Measurements from ENCODE around the gene MARCHF7. TPM values are rescaled to one million over a fixed set of nuclear protein-coding genes. Genes with fewer than 3 reads are reported as not detected.

The MARCHF7 gene
- total and polyA plus RNA-seq, 2 of the 13 experiments (the other 11 are each of a cell fraction or from before 2014, with no cell fraction given) = 32.8 to 88.5 TPM

DNA sequence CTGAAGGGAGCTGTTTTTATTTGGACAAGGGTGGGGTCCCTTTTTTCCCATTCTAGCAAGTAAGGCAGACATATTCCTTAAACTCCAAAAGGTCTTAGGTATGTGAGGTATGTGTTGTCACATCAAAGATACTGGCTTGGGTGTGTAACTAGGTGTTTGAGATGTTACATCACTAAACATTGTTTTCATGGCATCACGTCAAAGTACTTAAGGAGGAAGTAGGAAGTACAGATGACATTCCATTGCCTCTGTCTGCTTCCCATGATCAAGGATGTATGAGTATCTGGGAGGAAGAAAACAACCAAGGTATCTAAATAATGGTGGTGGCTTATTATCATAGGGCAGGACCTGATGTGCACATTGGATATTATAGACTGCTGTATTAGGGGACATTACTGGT lies 46.4 kb downstream of the MARCHF7 start:
- intact Hi-C loops (cut with micrococcal nuclease; ENCODE audit: unreplicated experiment) (loop anchor here (5.0 kb wide), 1 partner anchor 184 kb away; no protein-coding TSS in a partner anchor), in situ Hi-C loops (cut with HindIII; ENCODE audit: extremely low pct_ligation_motif_present, low pct_unique_long_range_greater_than_20kb) (no loop called here)
- POLR2A ChIA-PET = interaction anchor here (0.6 kb wide), 1 partner anchor 144 kb away, joined by 3 read pairs; no protein-coding TSS in a partner anchor
- WGBS (ENCODE audit: low lambda C conversion rate) = 86% methylated on average over 1 of the region's 1 CpG
- Histone ChIP-seq H2AFZ (ENCODE audit: low read length) (no peak overlapping the region), H3K79me2 (ENCODE audit: insufficient read depth, low read length) (peaks cover under 1% of the 10 kb centered on the region), H3K36me3 (replicated peaks in 1 of 2; ENCODE audit: control insufficient read depth in 1 of 2, insufficient read depth in 2 of 2, low read length in 2 of 2) (peaks cover 24 to 89% of the 10 kb centered on the region in 2 experiments), H3K4me2 (ENCODE audit: low read depth, low read length) (no peak overlapping the region), H3K27me3 (ENCODE audit: control insufficient read depth in 1 of 2, insufficient read depth in 2 of 2, low read length in 2 of 2) (no peaks in the 10 kb centered on the region), H3K9me3 (ENCODE audit: low read length) (no peaks in the 10 kb centered on the region), H3K27ac (ENCODE audit: extremely low read length, insufficient read depth, low read length) (no peak overlapping the region), H3K4me3 (replicated peaks in 1 of 3; ENCODE audit: insufficient read depth in 1 of 3, low read depth in 2 of 3, low read length in 3 of 3) (no peak overlapping the region), H3K9ac (ENCODE audit: insufficient read depth, low read depth, low read length) (no peak overlapping the region), H4K20me1 (ENCODE audit: insufficient read depth, low read length) (no peaks in the 10 kb centered on the region; the same call in 1 of the 2 replicates), H3K4me1 (ENCODE audit: insufficient read depth, low read length) (no peaks in the 10 kb centered on the region)
- no peak for FAIRE-seq
- CTCF ChIA-PET (ENCODE audit: low intra/inter-chr PET ratio, low total read pairs) = no interaction called here
- DNase-seq (ENCODE audit: low spot score) = no peak
- ATAC-seq = no peak
- peak; percentile 94 for TF ChIP-seq ZNF317 (CRISPR knock-in tag; IDR thresholded peaks at IDR 0.05)
- TF ChIP-seq MTA1 (CRISPR knock-in tag; IDR thresholded peaks at IDR 0.05; ENCODE audit: borderline replicate concordance) = no peak
- peak; percentile 69 for TF ChIP-seq RBM22 (optimal IDR thresholded peaks at IDR 0.05; ENCODE audit: low read length)
- no TSS peak for BruUV-seq (replicated peaks)

DNA sequence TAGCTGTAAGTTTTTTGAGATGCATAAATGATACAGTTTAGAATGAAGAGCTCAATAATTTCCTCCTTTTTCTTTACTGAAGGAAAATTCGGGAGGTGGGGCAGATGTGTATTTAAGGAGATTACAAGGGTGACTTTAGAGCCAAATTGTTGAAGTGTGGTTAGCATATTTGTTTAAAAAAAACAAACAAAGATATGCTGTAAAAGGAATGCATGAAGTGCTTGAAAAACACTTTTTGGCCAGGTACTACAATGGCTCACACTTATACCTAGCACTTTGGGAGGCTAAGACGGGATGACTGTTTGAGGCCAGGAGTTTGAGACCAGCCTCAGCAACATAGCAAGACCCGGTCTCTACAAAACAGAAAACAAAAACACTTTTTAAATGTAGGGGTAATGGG lies 47.3 kb downstream of the MARCHF7 start:
- no peak for TF ChIP-seq NFAT5 (CRISPR knock-in tag; IDR thresholded peaks at IDR 0.05)
- no peak for TF ChIP-seq ETV5 (CRISPR knock-in tag; IDR thresholded peaks at IDR 0.05; ENCODE audit: borderline replicate concordance)
- TF ChIP-seq PAWR (CRISPR knock-in tag; IDR thresholded peaks at IDR 0.05; ENCODE audit: borderline replicate concordance) = no peak
- TF ChIP-seq ZNF570 (CRISPR knock-in tag; IDR thresholded peaks at IDR 0.05; ENCODE audit: borderline replicate concordance) = no peak
- TF ChIP-seq RBM22 (optimal IDR thresholded peaks at IDR 0.05; ENCODE audit: low read length) = peak; percentile 44
- TF ChIP-seq, protein P1, sequence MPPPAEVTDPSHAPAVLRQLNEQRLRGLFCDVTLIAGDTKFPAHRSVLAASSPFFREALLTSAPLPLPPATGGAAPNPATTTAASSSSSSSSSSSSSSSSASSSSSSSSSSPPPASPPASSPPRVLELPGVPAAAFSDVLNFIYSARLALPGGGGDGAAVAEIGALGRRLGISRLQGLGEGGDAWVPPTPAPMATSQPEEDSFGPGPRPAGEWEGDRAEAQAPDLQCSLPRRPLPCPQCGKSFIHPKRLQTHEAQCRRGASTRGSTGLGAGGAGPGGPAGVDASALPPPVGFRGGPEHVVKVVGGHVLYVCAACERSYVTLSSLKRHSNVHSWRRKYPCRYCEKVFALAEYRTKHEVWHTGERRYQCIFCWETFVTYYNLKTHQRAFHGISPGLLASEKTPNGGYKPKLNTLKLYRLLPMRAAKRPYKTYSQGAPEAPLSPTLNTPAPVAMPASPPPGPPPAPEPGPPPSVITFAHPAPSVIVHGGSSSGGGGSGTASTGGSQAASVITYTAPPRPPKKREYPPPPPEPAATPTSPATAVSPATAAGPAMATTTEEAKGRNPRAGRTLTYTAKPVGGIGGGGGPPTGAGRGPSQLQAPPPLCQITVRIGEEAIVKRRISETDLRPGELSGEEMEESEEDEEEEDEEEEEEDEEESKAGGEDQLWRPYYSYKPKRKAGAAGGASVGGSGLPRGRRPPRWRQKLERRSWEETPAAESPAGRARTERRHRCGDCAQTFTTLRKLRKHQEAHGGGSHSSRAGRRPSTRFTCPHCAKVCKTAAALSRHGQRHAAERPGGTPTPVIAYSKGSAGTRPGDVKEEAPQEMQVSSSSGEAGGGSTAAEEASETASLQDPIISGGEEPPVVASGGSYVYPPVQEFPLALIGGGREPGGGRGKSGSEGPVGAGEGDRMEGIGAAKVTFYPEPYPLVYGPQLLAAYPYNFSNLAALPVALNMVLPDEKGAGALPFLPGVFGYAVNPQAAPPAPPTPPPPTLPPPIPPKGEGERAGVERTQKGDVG (CRISPR knock-in tag; IDR thresholded peaks at IDR 0.05; ENCODE audit: borderline replicate concordance) = no peak
- no peak for TF ChIP-seq IRX3 (CRISPR knock-in tag; IDR thresholded peaks at IDR 0.05; ENCODE audit: borderline replicate concordance, low read depth)
- Histone ChIP-seq H3K27ac (ENCODE audit: extremely low read length, insufficient read depth, low read length) (no peak overlapping the region), H2AFZ (ENCODE audit: low read length) (no peak overlapping the region), H3K4me3 (replicated peaks in 1 of 3; ENCODE audit: insufficient read depth in 1 of 3, low read depth in 2 of 3, low read length in 3 of 3) (no peak overlapping the region), H3K9ac (ENCODE audit: insufficient read depth, low read depth, low read length) (no peak overlapping the region), H3K79me2 (ENCODE audit: insufficient read depth, low read length) (no peaks in the 10 kb centered on the region), H3K4me2 (ENCODE audit: low read depth, low read length) (no peak overlapping the region), H3K4me1 (ENCODE audit: insufficient read depth, low read length) (no peaks in the 10 kb centered on the region), H4K20me1 (ENCODE audit: insufficient read depth, low read length) (no peaks in the 10 kb centered on the region; the same call in 1 of the 2 replicates), H3K27me3 (ENCODE audit: control insufficient read depth in 1 of 2, insufficient read depth in 2 of 2, low read length in 2 of 2) (no peaks in the 10 kb centered on the region), H3K36me3 (replicated peaks in 1 of 2; ENCODE audit: control insufficient read depth in 1 of 2, insufficient read depth in 2 of 2, low read length in 2 of 2) (peaks cover 20 to 84% of the 10 kb centered on the region in 2 experiments), H3K9me3 (ENCODE audit: low read length) (no peaks in the 10 kb centered on the region)
- DNase-seq (ENCODE audit: low spot score) = no peak
- POLR2A ChIA-PET = no interaction called here
- 93% methylated on average over 3 of the region's 3 CpGs for WGBS (ENCODE audit: low lambda C conversion rate)
- intact Hi-C loops (cut with micrococcal nuclease; ENCODE audit: unreplicated experiment) = loop anchor here (5.0 kb wide), 1 partner anchor 183 kb away; no protein-coding TSS in a partner anchor
- ATAC-seq = no peak
- in situ Hi-C loops (cut with HindIII; ENCODE audit: extremely low pct_ligation_motif_present, low pct_unique_long_range_greater_than_20kb) = no loop called here
- CTCF ChIA-PET (ENCODE audit: low intra/inter-chr PET ratio, low total read pairs) = no interaction called here
- BruUV-seq (replicated peaks) = no TSS peak
- no peak for FAIRE-seq
